Heart right ventricle (tissue), 16 donors: ENCODE results near the gene FLNC. TPM values are rescaled to one million over a fixed set of nuclear protein-coding genes. Genes with fewer than 3 reads are reported as not detected.

ENCODE experiments used
- ATAC-seq, 8 donors: fragments of 200-7000 bp; cut with Tn5 transposase; one replicate each; pipeline ENCODE4 v1.9.1; 2020; ENCODE audit warnings: mild to moderate bottlenecking in 8 of 8, moderate library complexity in 8 of 8, moderate number of reproducible peaks in 1 of 8
- DNase-seq, 2 donors: peaks; one replicate each; pipeline ENCODE4 v3.0.0-alpha.2; 2020
- H3K27ac ChIP-seq, 10 donors: fragments of 200-600 bp; sonication (generic) in 2 of 10; one replicate each; pipeline versions ENCODE4 v1.5.0 to v1.8.0; 2020 to 2022; ENCODE audit warnings: mild to moderate bottlenecking in 3 of 10
- H3K27me3 ChIP-seq, 7 donors: fragments of 200-600 bp; one replicate each; pipeline ENCODE4 v1.8.0; 2021 to 2022; ENCODE audit warnings: mild to moderate bottlenecking in 2 of 7
- H3K36me3 ChIP-seq, 9 donors: fragments of 200-600 bp; sonication (generic) in 1 of 9; one replicate each; pipeline versions ENCODE4 v1.5.0 to v1.8.0; 2020 to 2022; ENCODE audit warnings: mild to moderate bottlenecking in 2 of 9
- H3K4me1 ChIP-seq, 9 donors: fragments of 200-600 bp; sonication (generic) in 1 of 9; one replicate each; pipeline versions ENCODE4 v1.5.0 to v1.8.0; 2020 to 2022; ENCODE audit warnings: mild to moderate bottlenecking in 4 of 9
- H3K4me3 ChIP-seq, 10 donors: fragments of 200-600 bp; sonication (generic) in 2 of 10; one replicate each; pipeline versions ENCODE4 v1.5.0 to v1.8.0; 2020 to 2022; ENCODE audit warnings: mild to moderate bottlenecking in 7 of 10, moderate library complexity in 2 of 10
- H3K9me3 ChIP-seq, 11 donors: fragments of 200-600 bp in 10 of 11; sonication (generic) in 2 of 11; one replicate each; pipeline versions ENCODE4 v1.5.0 to v1.8.0; 2013 to 2022; ENCODE audit warnings: mild to moderate bottlenecking in 2 of 11, control low read depth in 1 of 11, moderate library complexity in 1 of 11
- WGBS, 2 donors: extraction: QIAGEN DNeasy Blood & Tissue Kit; methylation state at CpG; one replicate each; pipeline ENCODE4 v1.1.7; 2013; ENCODE audit warnings: inconsistent platforms in 1 of 2; 5-methylcytosine and 5-hydroxymethylcytosine counted together
- intact Hi-C, 10 donors: fragments of 100-400 bp; cut with DNase I; formaldehyde crosslinking; loops; one replicate each; pipeline versions ENCODE4 v1.11.1 to v1.14.2; 2022
- polyA plus RNA-seq, 2 donors: library from polyadenylated mRNA; stranded (reverse); fragments of 200-250 nt; gene quantifications; one replicate each; pipeline ENCODE4 v1.2.3, GENCODE V29; 2013
- total RNA-seq, 10 donors: library from RNA; stranded (reverse); fragmentation: NEBNext Ultra II Directional in 3 of 10; extraction: Animal tissue kit (Norgen Biotek cat#: 25700) in 3 of 10; gene quantifications; one replicate each; pipeline versions ENCODE4 v1.2.1 to v1.2.4, GENCODE V29; 2021 to 2023
- TF ChIP-seq, protein P1 (sequence below), 9 donors: fragments of 200-600 bp; sonication (generic) in 2 of 9; IDR thresholded peaks; one replicate each; pipeline versions ENCODE4 v1.5.0 to v1.8.0; 2021 to 2022; ENCODE audit warnings: antibody characterized with exemption in 9 of 9, mild to moderate bottlenecking in 5 of 9, moderate library complexity in 1 of 9
- donor health status: Arrhythmogenic right ventricular cardiomyopathy.
- donor health status: ischemic (EF 13 %, LVEDD 7.1; RV severe dilation, severe dysfunction).
- donor health status: healthy with polysubstance abuse.
- donor health status: DM: no; HTN: yes; CAD: no.
- donor health status: DM: no; HTN: no; CAD: no.
- donor health status: ischemic (EF 25% LVEDD 6.9; RV normal size, moderate dysfunction).
- donor health status: ischemic (EF 25% LVEDD 5.7; RV mildly dilated, moderate dysfunction).
- donor health status: healthy.
- donor health status: DM: yes; HTN: yes; CAD: no.
- donor health status: Ischemic cardiomyopathy.
- donor health status: ischemic (EF 35%, LVEDD 5.7; RV mildly dilated, moderate dysfunction).
- donor health status: nonischemic (EF 11% LVEDD 7.7; RV severe dilation, severe dysfunction).
- donor health status: DM: yes; HTN: yes; CAD: no.
- donor health status: PGD.
- donor health status: ischemic (EF 29% LVEDD 5.4; RV normal size, mild dysfunction).
- donor health status: nonischemic (EF 23%, LVEDD 6.1; RV moderate dilation, normal function).

The FLNC gene
- total and polyA plus RNA-seq, 12 donors, result 223 to 2,445 (median 1,163) TPM

- Histone ChIP-seq H3K4me3 (peak within 1 kb of the TSS; percentile 56 to 83 (median 70)), H3K27ac (peak within 1 kb of the TSS in 9 of 10 donors; percentile 40 to 87 (median 75)), H3K4me1 (peaks cover 17 to 62% (median 41%) of the 10 kb centered on the region in 9 donors), H3K9me3 (no peaks in the 10 kb centered on the region), H3K27me3 (no peaks in the 10 kb centered on the region), H3K36me3 (peaks cover 0 to 39% (median 8%) of the 10 kb centered on the region in 9 donors)
- ATAC-seq (peak; percentile 81 to 94 (median 88)), DNase-seq (peak; percentile 98 to 99)
- TF ChIP-seq, protein P1, sequence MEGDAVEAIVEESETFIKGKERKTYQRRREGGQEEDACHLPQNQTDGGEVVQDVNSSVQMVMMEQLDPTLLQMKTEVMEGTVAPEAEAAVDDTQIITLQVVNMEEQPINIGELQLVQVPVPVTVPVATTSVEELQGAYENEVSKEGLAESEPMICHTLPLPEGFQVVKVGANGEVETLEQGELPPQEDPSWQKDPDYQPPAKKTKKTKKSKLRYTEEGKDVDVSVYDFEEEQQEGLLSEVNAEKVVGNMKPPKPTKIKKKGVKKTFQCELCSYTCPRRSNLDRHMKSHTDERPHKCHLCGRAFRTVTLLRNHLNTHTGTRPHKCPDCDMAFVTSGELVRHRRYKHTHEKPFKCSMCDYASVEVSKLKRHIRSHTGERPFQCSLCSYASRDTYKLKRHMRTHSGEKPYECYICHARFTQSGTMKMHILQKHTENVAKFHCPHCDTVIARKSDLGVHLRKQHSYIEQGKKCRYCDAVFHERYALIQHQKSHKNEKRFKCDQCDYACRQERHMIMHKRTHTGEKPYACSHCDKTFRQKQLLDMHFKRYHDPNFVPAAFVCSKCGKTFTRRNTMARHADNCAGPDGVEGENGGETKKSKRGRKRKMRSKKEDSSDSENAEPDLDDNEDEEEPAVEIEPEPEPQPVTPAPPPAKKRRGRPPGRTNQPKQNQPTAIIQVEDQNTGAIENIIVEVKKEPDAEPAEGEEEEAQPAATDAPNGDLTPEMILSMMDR (IDR thresholded peaks at IDR 0.05), result peak in 1 of 9 donors; percentile 10
- 0% methylated on average over 65 of the region's 65 CpGs for WGBS, 2 donors
- intact Hi-C loops, result loop anchor here in 5 of 10 donors (1.0 to 10.0 kb wide), 5 partner anchors 32 to 128 kb away; partner anchors contain the start of genes CALU (in 5 of the 5), CCDC136 (in 1 of the 5) and FLNC (in 1 of the 5)
Observed at GRCh38 chr7:128862571-128863432, 32.6 kb downstream of the FLNC start, which contains the start of gene ATP6V1F. Gene ATP6V1F, plus strand, starts transcription at chr7:128862856. Its CDS starts 49 bp downstream, at chr7:128862905.

DNA sequence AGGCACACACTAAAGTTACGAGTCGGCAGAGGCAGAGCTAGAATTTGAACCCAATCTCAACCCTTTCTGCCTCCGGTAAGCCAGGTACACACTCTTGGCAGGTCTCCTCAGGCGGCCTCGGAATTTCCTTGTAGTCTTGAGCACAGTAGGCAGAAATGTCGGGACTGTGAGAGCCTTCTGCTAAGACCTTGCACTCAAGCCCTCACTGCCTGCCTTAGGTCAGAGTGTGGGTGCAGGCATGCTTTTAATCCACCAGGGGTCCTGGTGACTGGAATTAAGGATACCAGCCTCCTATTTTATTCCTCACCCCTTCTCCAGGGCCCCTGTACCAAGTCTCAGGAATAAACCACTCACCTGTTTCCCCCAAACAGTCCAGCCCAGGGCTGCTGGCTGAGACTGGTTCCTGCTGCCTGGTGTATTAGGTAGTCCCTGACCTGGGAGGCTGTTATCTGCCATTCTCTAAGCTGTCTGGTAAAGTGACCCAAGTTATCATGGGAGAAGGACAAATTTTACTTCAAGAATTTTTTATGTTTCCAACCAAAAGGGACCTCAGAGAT lies 33.3 kb downstream of the FLNC start:
- no peaks in the 10 kb centered on the region for H3K9me3 ChIP-seq
- DNase-seq, result no peak
- no peaks in the 10 kb centered on the region for H3K27me3 ChIP-seq
- peak overlapping the region in 9 of 10 donors; percentile 40 to 87 (median 75) for H3K27ac ChIP-seq
- intact Hi-C loops, result loop anchor here in 4 of 10 donors (2.0 to 10.0 kb wide), 4 partner anchors 33 to 129 kb away; partner anchors contain the start of genes CALU (in 4 of the 4), CCDC136 (in 1 of the 4) and FLNC (in 1 of the 4)
- TF ChIP-seq, protein P1 (IDR thresholded peaks at IDR 0.05), result peak in 7 of 9 donors; percentile 17 to 50 (median 35)
- H3K4me3 ChIP-seq, result peak overlapping the region; percentile 56 to 83 (median 70)
- peak in 3 of 8 donors; percentile 1 to 3 (median 2) for ATAC-seq
- H3K36me3 ChIP-seq, result peaks cover 0 to 35% (median 8%) of the 10 kb centered on the region in 9 donors
- peaks cover 16 to 66% (median 42%) of the 10 kb centered on the region in 9 donors for H3K4me1 ChIP-seq
- 0 to 1% methylated on average over 6 of the region's 6 CpGs for WGBS, 2 donors

- TF ChIP-seq, protein P1 (IDR thresholded peaks at IDR 0.05), result no peak
- intact Hi-C loops, result loop anchor here in 3 of 10 donors (10.0 kb wide), 2 partner anchors 71 to 131 kb away; partner anchors contain the start of genes CALU (in 3 of the 3) and CCDC136 (in 1 of the 3)
Observed at GRCh38 chr7:128865303-128865702, 35.1 kb downstream of the FLNC start.

More at GRCh38 chr7:128865303-128865702, 35.1 kb downstream of the FLNC start:
- DNase-seq (no peak), ATAC-seq (no peak)
- Histone ChIP-seq H3K36me3 (peaks cover 0 to 27% (median 8%) of the 10 kb centered on the region in 9 donors), H3K4me1 (peaks cover 12 to 66% (median 43%) of the 10 kb centered on the region in 9 donors), H3K9me3 (no peaks in the 10 kb centered on the region), H3K27me3 (peaks cover 0 to 17% (median 0%) of the 10 kb centered on the region in 7 donors), H3K27ac (no peak overlapping the region), H3K4me3 (no peak overlapping the region)
- WGBS, 2 donors, result 95% methylated on average over 12 of the region's 12 CpGs
